HG02870 (cell line): ENCODE results near the gene MGP.

ENCODE experiments used
- ATAC-seq: cut with Tn5 transposase; IDR thresholded peaks from one replicate; pipeline ENCODE4 v1.9.1; 2021; ENCODE audit warnings: mild to moderate bottlenecking, moderate library complexity; ENCODE audit not compliant: unreplicated experiment

Gene MGP

GRCh38 chr12:14885718-14886221 lies at the start of gene MGP:
MGP (minus strand) TSS chr12:14885854; CDS start chr12:14885791, 63 bp downstream.
- no peak for ATAC-seq

- ATAC-seq, result no peak
These were observed 49.4 kb upstream of the MGP start for GRCh38 chr12:14935031-14935430.

- no peak for ATAC-seq
These were observed 48.9 kb upstream of the MGP start for GRCh38 chr12:14934511-14934910.

GRCh38 chr12:14931791-14932560 lies 46.3 kb upstream of the MGP start:
- no peak for ATAC-seq

- no peak for ATAC-seq
These were observed 45.7 kb upstream of the MGP start for GRCh38 chr12:14931359-14931758.

- ATAC-seq, result no peak
These were observed 44.6 kb upstream of the MGP start for GRCh38 chr12:14930299-14930698.

GRCh38 chr12:14928931-14929330 lies 43.3 kb upstream of the MGP start:
- ATAC-seq, result no peak

GRCh38 chr12:14927267-14927666 lies 41.6 kb upstream of the MGP start:
- peak; percentile 55 for ATAC-seq

- ATAC-seq, result no peak
These were observed 38.9 kb upstream of the MGP start for GRCh38 chr12:14924541-14924940.

- ATAC-seq, result no peak
These were observed 38.3 kb upstream of the MGP start for GRCh38 chr12:14923944-14924343.

- ATAC-seq, result no peak
These were observed 35.6 kb upstream of the MGP start for GRCh38 chr12:14921218-14921617.

GRCh38 chr12:14920475-14921126 lies 34.9 kb upstream of the MGP start:
- peak; percentile 54 for ATAC-seq

- ATAC-seq, result no peak
These were observed 33.8 kb upstream of the MGP start for GRCh38 chr12:14919455-14919854.

- ATAC-seq, result no peak
These were observed 30.1 kb upstream of the MGP start for GRCh38 chr12:14915736-14916135.

GRCh38 chr12:14913381-14913781 lies 27.7 kb upstream of the MGP start:
- no peak for ATAC-seq

- ATAC-seq, result no peak
These were observed 25.5 kb upstream of the MGP start for GRCh38 chr12:14911131-14911530.

- no peak for ATAC-seq
These were observed 24.6 kb upstream of the MGP start for GRCh38 chr12:14910090-14910915.

GRCh38 chr12:14907953-14908352 lies 22.3 kb upstream of the MGP start:
- ATAC-seq, result no peak

GRCh38 chr12:14906114-14906513 lies 20.5 kb upstream of the MGP start:
- ATAC-seq, result no peak

GRCh38 chr12:14905269-14906004 lies 19.8 kb upstream of the MGP start:
- no peak for ATAC-seq

GRCh38 chr12:14904854-14905253 lies 19.2 kb upstream of the MGP start:
- no peak for ATAC-seq
